WTC11 (cell line): ENCODE data around the gene MDFIC2.

Experiments used
- FOXK1 ChIP-seq: sonication (generic); formaldehyde crosslinking; IDR thresholded peaks from 2 replicates; pipeline ENCODE4 v1.8.0; 2022; ENCODE audit warnings: mild to moderate bottlenecking, moderate library complexity, missing genetic modification reagents
- FOXP4 ChIP-seq: sonication (generic); formaldehyde crosslinking; IDR thresholded peaks from 2 replicates; pipeline ENCODE4 v1.8.0; 2022; ENCODE audit warnings: mild to moderate bottlenecking, missing genetic modification reagents
- NFYB ChIP-seq: sonication (generic); formaldehyde crosslinking; conservative IDR thresholded peaks from 2 replicates; pipeline ENCODE4 v1.8.0; 2022; ENCODE audit warnings: low read depth, missing genetic modification reagents
- NR2C2 ChIP-seq: sonication (generic); formaldehyde crosslinking; IDR thresholded peaks from 2 replicates; pipeline ENCODE4 v1.8.0; 2022; ENCODE audit warnings: mild to moderate bottlenecking, missing genetic modification reagents
- TEAD4 ChIP-seq: sonication (generic); formaldehyde crosslinking; IDR thresholded peaks from 2 replicates; pipeline ENCODE4 v1.8.0; 2022; ENCODE audit warnings: mild to moderate bottlenecking, missing genetic modification reagents
- ZNF512 ChIP-seq: sonication (generic); formaldehyde crosslinking; IDR thresholded peaks from 2 replicates; pipeline ENCODE4 v1.8.1; 2022; ENCODE audit warnings: missing genetic modification reagents, borderline replicate concordance
- TF ChIP-seq, protein P1 (sequence below): sonication (generic); formaldehyde crosslinking; IDR thresholded peaks from 2 replicates; pipeline ENCODE4 v1.8.0; 2023; ENCODE audit warnings: missing genetic modification reagents
- TF ChIP-seq, protein P2 (sequence below): fragments of 200-600 bp; IDR thresholded peaks from 2 replicates; pipeline ENCODE4 v1.8.0; 2022; ENCODE audit warnings: antibody characterized with exemption

- no peak for TF ChIP-seq ZNF512
- TF ChIP-seq, protein P1, sequence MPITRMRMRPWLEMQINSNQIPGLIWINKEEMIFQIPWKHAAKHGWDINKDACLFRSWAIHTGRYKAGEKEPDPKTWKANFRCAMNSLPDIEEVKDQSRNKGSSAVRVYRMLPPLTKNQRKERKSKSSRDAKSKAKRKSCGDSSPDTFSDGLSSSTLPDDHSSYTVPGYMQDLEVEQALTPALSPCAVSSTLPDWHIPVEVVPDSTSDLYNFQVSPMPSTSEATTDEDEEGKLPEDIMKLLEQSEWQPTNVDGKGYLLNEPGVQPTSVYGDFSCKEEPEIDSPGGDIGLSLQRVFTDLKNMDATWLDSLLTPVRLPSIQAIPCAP (CRISPR knock-in tag) = no peak
- TF ChIP-seq NR2C2 (CRISPR knock-in tag) = no peak
- no peak for TF ChIP-seq TEAD4 (CRISPR knock-in tag)
- no peak for TF ChIP-seq NFYB (CRISPR knock-in tag)
- TF ChIP-seq FOXP4 (CRISPR knock-in tag) = no peak
- TF ChIP-seq, protein P2, sequence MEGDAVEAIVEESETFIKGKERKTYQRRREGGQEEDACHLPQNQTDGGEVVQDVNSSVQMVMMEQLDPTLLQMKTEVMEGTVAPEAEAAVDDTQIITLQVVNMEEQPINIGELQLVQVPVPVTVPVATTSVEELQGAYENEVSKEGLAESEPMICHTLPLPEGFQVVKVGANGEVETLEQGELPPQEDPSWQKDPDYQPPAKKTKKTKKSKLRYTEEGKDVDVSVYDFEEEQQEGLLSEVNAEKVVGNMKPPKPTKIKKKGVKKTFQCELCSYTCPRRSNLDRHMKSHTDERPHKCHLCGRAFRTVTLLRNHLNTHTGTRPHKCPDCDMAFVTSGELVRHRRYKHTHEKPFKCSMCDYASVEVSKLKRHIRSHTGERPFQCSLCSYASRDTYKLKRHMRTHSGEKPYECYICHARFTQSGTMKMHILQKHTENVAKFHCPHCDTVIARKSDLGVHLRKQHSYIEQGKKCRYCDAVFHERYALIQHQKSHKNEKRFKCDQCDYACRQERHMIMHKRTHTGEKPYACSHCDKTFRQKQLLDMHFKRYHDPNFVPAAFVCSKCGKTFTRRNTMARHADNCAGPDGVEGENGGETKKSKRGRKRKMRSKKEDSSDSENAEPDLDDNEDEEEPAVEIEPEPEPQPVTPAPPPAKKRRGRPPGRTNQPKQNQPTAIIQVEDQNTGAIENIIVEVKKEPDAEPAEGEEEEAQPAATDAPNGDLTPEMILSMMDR = peak; percentile 45
- no peak for TF ChIP-seq FOXK1
These were observed 46.6 kb upstream of the MDFIC2 start for GRCh38 chr3:70358978-70359580.
